Keratinocyte (primary cell): ENCODE data around the gene ZBTB46. TPM values are rescaled to one million over a fixed set of nuclear protein-coding genes. Genes with fewer than 3 reads are reported as not detected.

Source experiments
- DNase-seq: peaks from one replicate; pipeline ENCODE4 v3.0.0-alpha.2; 2011; ENCODE audit warnings: low read depth, missing footprints, low spot score
- FAIRE-seq: peaks from 2 replicates; lab custom pipeline; 2011; peaks lifted over from hg19 to GRCh38; lab: Jason Lieb, UNC
- H2AFZ ChIP-seq: 2 replicates; pipeline ENCODE4 v1.6.0; 2012; ENCODE audit warnings: low read length, control low read depth, inconsistent platforms; ENCODE audit not compliant: control insufficient read depth
- H3K27ac ChIP-seq: 2 replicates; pipeline ENCODE4 v1.5.1; 2011; ENCODE audit warnings: low read length; ENCODE audit not compliant: control insufficient read depth, insufficient read depth
- H3K27me3 ChIP-seq: 3 replicates; pipeline ENCODE4 v1.6.0; 2011; ENCODE audit warnings: low read length; ENCODE audit not compliant: control insufficient read depth, insufficient read depth; ENCODE audit errors: extremely low read depth
- H3K36me3 ChIP-seq, 2 experiments: 2 replicates in 1 of 2; 3 replicates in 1 of 2; pipeline ENCODE4 v1.5.1; 2011; ENCODE audit warnings: low read length in 2 of 2, mild to moderate bottlenecking in 1 of 2; ENCODE audit not compliant: control insufficient read depth in 2 of 2, insufficient read depth in 2 of 2; ENCODE audit errors: extremely low read depth in 1 of 2
- H3K4me1 ChIP-seq: 3 replicates; pipeline ENCODE4 v1.5.1; 2011; ENCODE audit warnings: low read length; ENCODE audit not compliant: control insufficient read depth, insufficient read depth; ENCODE audit errors: extremely low read depth
- H3K4me2 ChIP-seq: 3 replicates; pipeline ENCODE4 v1.6.0; 2011; ENCODE audit warnings: low read depth, low read length; ENCODE audit not compliant: control insufficient read depth, insufficient read depth; ENCODE audit errors: extremely low read depth
- H3K4me3 ChIP-seq, 3 experiments: fragments of 200-600 bp in 1 of 3; sonication (generic) in 1 of 3; 2 replicates in 2 of 3; 3 replicates in 1 of 3; pipeline ENCODE4 v1.5.1; 2011 to 2016; ENCODE audit warnings: low read length in 3 of 3, mild to moderate bottlenecking in 3 of 3, control low read depth in 2 of 3, inconsistent platforms in 1 of 3, low read depth in 1 of 3, mixed read lengths in 1 of 3, mixed run types in 1 of 3, moderate library complexity in 1 of 3; ENCODE audit not compliant: control insufficient read depth in 2 of 3, insufficient read depth in 2 of 3; ENCODE audit errors: extremely low read depth in 1 of 3
- H3K79me2 ChIP-seq: 2 replicates; pipeline ENCODE4 v1.6.0; 2012; ENCODE audit warnings: low read length; ENCODE audit not compliant: control insufficient read depth, insufficient read depth
- H3K9ac ChIP-seq: 3 replicates; pipeline ENCODE4 v1.6.0; 2011; ENCODE audit warnings: low read length; ENCODE audit not compliant: control insufficient read depth, insufficient read depth; ENCODE audit errors: extremely low read depth
- H3K9me1 ChIP-seq: 3 replicates; pipeline ENCODE4 v1.6.0; 2011; ENCODE audit warnings: low read length; ENCODE audit not compliant: control insufficient read depth, insufficient read depth; ENCODE audit errors: extremely low read depth
- H3K9me3 ChIP-seq: 2 replicates; pipeline ENCODE4 v1.5.1; 2012; ENCODE audit warnings: low read depth, low read length; ENCODE audit not compliant: control insufficient read depth
- H4K20me1 ChIP-seq: 3 replicates; pipeline ENCODE4 v1.6.0; 2011; ENCODE audit warnings: low read length; ENCODE audit not compliant: control insufficient read depth, insufficient read depth; ENCODE audit errors: extremely low read depth
- CTCF ChIP-seq, 3 experiments: IDR thresholded peaks in 1 of 3; conservative IDR thresholded peaks in 1 of 3; optimal IDR thresholded peaks in 1 of 3; 2 replicates in 2 of 3; 3 replicates in 1 of 3; pipeline versions ENCODE3 to v1.5.1; 2011; ENCODE audit warnings: low read length in 3 of 3, mild to moderate bottlenecking in 3 of 3, moderate library complexity in 2 of 3, control low read depth in 1 of 3, inconsistent platforms in 1 of 3; ENCODE audit not compliant: insufficient read depth in 2 of 3; ENCODE audit errors: extremely low read depth in 1 of 3
- EZH2 ChIP-seq: IDR thresholded peaks from one replicate; pipeline ENCODE4 v1.6.1; 2012; ENCODE audit warnings: inconsistent platforms, mild to moderate bottlenecking, low read length, moderate library complexity
- dilution Hi-C: fragments of 300-500 bp; cut with MboI; formaldehyde crosslinking; loops from one replicate; pipeline ENCODE4 v1.7.0; 2020; ENCODE audit warnings: low sequenced_read_pairs; ENCODE audit not compliant: extremely low pct_ligation_motif_present
- polyA plus RNA-seq, 5 experiments: library from polyadenylated mRNA; depleted of rRNA in 3 of 5; stranded (reverse) in 3 of 5; stranded (forward) in 1 of 5; unstranded in 1 of 5; fragments of >200 nt; gene quantifications; 1 replicate in 1 of 5; 2 replicates in 3 of 5; 3 replicates in 1 of 5; pipeline versions ENCODE4 v1.2.1 to v1.2.3, GENCODE V29; 2011 to 2012; ENCODE audit warnings: missing spikeins in 2 of 5, low read depth in 1 of 5, low replicate concordance in 1 of 5

The ZBTB46 gene
- polyA plus RNA-seq, 1 donor (not counting 4 experiments of a cell fraction or from before 2014, with no cell fraction given): 0.12 TPM

DNA sequence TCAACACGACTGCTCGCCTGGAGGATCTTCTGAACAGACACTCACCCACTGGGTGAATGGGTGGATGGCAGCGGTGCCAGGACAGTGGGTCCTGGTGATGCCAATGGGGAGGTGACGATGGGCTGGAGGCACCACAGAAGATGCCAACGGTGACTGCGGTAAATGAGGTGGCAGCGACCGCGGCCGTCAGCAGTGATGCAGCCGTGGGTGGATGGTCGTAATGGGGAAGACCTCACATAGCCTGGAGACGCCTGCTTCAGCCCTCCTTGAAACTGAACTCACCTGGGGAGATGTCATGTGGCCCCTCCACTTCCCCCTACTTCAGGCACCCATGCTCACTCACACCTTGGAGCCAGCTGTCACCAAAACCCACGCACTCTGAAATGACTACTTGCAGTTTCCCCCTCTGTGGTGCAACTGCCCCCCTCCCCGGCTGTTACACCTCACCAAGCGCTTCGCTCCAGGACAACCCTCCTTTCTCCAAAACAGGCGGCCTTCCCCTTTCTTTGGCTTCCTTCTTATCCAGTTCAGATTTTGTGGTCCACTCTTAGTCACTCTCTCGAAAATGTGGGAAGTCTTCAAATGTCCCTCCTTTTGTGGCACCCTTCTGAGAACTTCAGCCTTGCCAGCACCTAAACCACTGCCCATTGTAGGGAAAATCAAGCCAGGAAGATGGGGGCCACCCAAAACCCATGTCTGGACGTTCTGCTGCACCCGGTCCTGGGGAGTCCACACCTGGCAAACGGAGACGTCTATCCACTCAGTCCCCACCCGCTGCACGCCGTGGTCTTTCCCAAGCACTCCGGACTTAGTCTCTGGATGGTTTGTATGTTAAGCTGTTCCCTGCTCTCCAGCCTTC is 19.9 kb upstream of the ZBTB46 start:
- dilution Hi-C loops: no loop called here
- Histone ChIP-seq H3K9me3 (no peaks in the 10 kb centered on the region), H3K9me1 (no peaks in the 10 kb centered on the region), H4K20me1 (no peaks in the 10 kb centered on the region), H2AFZ (no peak overlapping the region), H3K36me3 (no peaks in the 10 kb centered on the region), H3K9ac (no peak overlapping the region), H3K4me2 (no peak overlapping the region), H3K27ac (no peak overlapping the region), H3K79me2 (no peaks in the 10 kb centered on the region), H3K4me1 (no peaks in the 10 kb centered on the region), H3K4me3 (no peak overlapping the region), H3K27me3 (peaks cover 37% of the 10 kb centered on the region)
- FAIRE-seq: no peak
- TF ChIP-seq CTCF (optimal IDR thresholded peaks at IDR 0.05 in 1 of 3, IDR thresholded peaks at IDR 0.05 in 1 of 3, conservative IDR thresholded peaks at IDR 0.05 in 1 of 3; ENCODE audit: extremely low read depth in 1 of 3, insufficient read depth in 2 of 3, low read length in 3 of 3): no peak
- TF ChIP-seq EZH2: no peak
- DNase-seq: no peak

- H3K4me3 ChIP-seq: no peak overlapping the region
- H3K4me1 ChIP-seq: no peaks in the 10 kb centered on the region
- dilution Hi-C loops: no loop called here
- no peak overlapping the region for H2AFZ ChIP-seq
- no peak overlapping the region for H3K9ac ChIP-seq
- H3K27ac ChIP-seq: no peak overlapping the region
- no peaks in the 10 kb centered on the region for H3K79me2 ChIP-seq
- no peaks in the 10 kb centered on the region for H3K9me1 ChIP-seq
- H3K4me2 ChIP-seq: no peak overlapping the region
- H3K36me3 ChIP-seq: no peaks in the 10 kb centered on the region
- H4K20me1 ChIP-seq: no peaks in the 10 kb centered on the region
- H3K9me3 ChIP-seq: no peaks in the 10 kb centered on the region
- DNase-seq (no peak), FAIRE-seq (no peak)
- TF ChIP-seq CTCF (optimal IDR thresholded peaks at IDR 0.05 in 1 of 3, IDR thresholded peaks at IDR 0.05 in 1 of 3, conservative IDR thresholded peaks at IDR 0.05 in 1 of 3; ENCODE audit: extremely low read depth in 1 of 3, insufficient read depth in 2 of 3, low read length in 3 of 3) (no peak), EZH2 (no peak)
- peaks cover 33% of the 10 kb centered on the region for H3K27me3 ChIP-seq
Observed at GRCh38 chr20:63848003-63848911, 17.2 kb upstream of the ZBTB46 start.
